Omental fat pad (tissue), 4 donors: ENCODE data around the gene TBC1D13. TPM values are rescaled to one million over a fixed set of nuclear protein-coding genes. Genes with fewer than 3 reads are reported as not detected.

Experiments used
- ATAC-seq: fragments of 150-250 bp; one replicate; pipeline ENCODE4 v1.9.1; 2016; ENCODE audit warnings: mild to moderate bottlenecking, moderate library complexity; ENCODE audit not compliant: low FRiP score
- DNase-seq: peaks from one replicate; pipeline ENCODE4 v3.0.0-alpha.2; 2019; ENCODE audit warnings: low spot score
- total RNA-seq, 4 donors: library from RNA; depleted of rRNA; stranded (reverse); fragments of >200 nt; gene quantifications; one replicate each; pipeline ENCODE4 v1.1.0, GENCODE V29; 2016
- TF ChIP-seq, protein P1 (sequence below), 3 donors: fragments of 450-650 bp; IDR thresholded peaks; one replicate each; pipeline ENCODE4 v1.5.1; 2016 to 2017; ENCODE audit warnings: antibody characterized with exemption in 3 of 3, mild to moderate bottlenecking in 3 of 3, moderate library complexity in 2 of 3

The TBC1D13 gene, protein sequence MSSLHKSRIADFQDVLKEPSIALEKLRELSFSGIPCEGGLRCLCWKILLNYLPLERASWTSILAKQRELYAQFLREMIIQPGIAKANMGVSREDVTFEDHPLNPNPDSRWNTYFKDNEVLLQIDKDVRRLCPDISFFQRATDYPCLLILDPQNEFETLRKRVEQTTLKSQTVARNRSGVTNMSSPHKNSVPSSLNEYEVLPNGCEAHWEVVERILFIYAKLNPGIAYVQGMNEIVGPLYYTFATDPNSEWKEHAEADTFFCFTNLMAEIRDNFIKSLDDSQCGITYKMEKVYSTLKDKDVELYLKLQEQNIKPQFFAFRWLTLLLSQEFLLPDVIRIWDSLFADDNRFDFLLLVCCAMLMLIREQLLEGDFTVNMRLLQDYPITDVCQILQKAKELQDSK
- 10 to 100 TPM; 12.1 to 21.4 (median 14.9) TPM for total RNA-seq

DNA sequence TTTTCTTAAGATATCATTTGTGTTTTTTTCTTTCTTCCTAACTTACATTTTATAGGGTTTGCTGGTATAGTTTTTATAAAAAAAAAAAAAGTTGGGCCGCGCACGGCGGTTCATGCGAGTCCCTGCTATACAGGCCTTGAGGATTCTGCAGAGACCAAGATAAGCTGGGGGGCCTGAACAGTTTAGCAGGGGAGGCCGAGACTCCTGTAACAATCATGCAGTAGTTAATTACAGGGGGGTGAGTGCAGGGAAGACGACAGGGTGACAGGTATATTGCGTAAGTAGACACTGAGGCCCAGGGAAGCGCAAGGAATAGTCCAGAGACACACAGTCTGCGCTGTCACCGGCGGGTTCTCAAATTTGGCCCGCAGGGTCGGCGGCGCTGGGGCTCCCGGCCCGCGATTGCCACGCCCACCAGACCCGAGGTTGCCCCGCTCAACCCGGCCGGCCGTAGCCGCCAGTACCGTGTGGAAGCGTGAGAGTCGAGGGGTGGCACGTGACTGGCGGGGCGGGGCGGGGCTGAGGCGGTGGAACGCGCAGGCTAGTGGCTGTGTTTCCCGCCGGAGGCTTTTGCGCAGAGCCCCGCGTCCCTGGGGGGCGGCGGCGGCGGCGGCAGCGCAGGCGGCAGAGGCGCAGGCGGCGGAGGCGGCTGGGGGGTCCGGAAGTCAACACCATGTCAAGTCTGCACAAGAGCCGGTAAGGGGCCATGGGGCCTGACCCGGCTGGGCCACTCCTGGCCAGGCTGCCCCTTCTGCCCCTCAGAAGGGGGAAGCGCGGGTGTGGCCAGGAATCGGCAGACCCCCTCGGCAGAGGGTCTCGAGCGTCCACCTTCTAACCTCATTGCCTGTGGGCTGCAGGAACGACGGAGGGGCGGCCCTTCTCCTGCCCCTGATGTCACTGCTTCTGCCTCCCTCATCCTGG lies at the start of gene TBC1D13:
TSS of gene TBC1D13 (plus strand) at position 573 of the 921 bp plus-strand sequence. CDS start at position 674, 101 bp downstream.
- peak; percentile 99 for ATAC-seq
- TF ChIP-seq, protein P1, sequence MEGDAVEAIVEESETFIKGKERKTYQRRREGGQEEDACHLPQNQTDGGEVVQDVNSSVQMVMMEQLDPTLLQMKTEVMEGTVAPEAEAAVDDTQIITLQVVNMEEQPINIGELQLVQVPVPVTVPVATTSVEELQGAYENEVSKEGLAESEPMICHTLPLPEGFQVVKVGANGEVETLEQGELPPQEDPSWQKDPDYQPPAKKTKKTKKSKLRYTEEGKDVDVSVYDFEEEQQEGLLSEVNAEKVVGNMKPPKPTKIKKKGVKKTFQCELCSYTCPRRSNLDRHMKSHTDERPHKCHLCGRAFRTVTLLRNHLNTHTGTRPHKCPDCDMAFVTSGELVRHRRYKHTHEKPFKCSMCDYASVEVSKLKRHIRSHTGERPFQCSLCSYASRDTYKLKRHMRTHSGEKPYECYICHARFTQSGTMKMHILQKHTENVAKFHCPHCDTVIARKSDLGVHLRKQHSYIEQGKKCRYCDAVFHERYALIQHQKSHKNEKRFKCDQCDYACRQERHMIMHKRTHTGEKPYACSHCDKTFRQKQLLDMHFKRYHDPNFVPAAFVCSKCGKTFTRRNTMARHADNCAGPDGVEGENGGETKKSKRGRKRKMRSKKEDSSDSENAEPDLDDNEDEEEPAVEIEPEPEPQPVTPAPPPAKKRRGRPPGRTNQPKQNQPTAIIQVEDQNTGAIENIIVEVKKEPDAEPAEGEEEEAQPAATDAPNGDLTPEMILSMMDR (IDR thresholded peaks at IDR 0.05): no peak
- peak; percentile 70 for DNase-seq

DNA sequence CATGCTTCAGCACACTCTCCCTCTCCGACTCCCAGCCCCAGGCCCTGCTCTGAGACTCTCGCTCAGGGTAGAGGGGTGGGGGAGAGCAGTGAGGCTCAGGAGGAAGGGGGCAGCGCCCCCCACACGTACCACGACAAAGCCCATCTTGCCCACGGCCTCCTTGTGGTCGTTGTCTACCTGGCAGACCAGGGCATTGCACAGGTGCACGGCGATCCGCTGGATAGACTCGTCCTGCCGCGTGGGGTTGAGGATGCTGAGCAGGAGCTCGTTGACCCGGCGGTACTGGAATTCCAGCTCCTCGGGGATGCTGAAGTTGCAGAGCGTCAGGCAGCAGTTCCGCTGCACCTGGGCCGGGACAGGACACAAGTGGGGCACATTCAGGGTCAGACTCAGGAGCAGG lies 44.7 kb upstream of the TBC1D13 start:
- TF ChIP-seq, protein P1 (IDR thresholded peaks at IDR 0.05): no peak
- DNase-seq (no peak), ATAC-seq (no peak)

DNA sequence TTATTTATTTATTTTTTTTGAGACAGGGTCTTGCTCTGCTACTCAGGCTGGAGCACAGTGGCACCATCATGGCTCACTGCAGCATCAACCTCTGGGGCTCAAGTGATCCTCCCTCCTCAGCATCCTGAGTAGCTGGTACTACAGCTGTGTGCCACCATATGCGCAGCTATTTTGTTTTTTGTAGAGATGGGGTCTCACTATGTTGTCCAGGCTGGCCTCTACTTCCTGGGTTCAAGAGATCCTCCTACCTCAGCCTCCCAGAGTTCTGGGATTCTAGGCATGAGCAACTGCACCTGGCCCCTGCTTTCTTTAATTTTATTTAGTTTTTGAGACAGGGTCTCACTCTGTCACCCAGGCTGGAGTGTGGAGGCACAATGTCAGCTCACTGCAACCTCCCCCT lies 43.6 kb upstream of the TBC1D13 start:
- ATAC-seq (no peak), DNase-seq (no peak)
- TF ChIP-seq, protein P1 (IDR thresholded peaks at IDR 0.05): no peak

DNA sequence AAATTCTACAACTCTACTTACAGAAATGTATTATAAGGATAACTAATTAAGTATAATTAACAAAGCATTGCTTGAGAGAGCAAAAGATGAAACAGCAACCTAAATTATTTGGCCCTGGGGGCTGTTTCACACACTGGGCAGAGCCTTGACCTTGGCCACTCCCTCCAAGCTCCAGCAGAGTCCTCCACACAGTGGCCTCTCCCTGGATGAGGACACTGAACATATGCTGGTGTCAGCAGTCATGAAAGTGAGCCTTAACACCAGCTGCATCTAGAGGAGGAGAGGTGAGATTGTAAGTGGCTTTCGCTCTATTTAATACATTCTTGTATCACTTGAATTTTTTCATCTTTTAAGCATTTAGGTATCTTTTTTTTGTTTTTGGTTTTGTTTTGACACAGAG lies 39.8 kb upstream of the TBC1D13 start:
- TF ChIP-seq, protein P1 (IDR thresholded peaks at IDR 0.05): no peak
- no peak for ATAC-seq
- DNase-seq: no peak

DNA sequence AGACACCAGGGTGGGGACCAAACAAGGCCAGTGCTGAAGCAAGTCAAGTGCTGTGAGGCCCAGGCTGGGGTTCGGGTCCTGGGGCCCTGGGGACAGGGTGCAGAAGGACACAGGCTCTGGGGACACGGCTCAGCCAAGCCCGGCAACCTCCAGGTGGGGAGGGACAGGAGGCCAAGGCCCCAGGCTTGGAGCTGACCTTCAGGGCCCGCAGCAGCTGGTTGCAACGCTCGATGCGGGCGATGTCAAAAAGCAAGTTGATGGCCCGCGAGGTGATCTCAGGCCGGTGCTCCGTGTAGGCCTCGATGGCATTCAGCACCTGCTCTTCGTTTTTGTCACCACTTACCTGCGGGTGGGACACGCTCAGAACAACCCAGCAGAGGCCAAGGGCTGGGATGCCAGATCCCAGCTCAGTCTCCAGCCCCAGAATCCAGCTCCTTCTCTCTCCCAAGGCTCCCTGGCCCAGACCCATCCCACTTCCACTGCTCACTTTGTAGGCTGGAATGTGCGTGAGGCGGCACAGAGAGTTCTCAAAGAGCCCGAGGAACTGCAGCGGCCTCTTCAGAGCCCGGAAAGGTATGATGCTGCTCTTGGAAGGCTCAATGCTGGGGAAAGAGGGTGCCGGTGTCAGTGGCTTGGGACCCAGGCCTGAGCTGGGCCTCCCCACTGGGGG lies 36.0 kb upstream of the TBC1D13 start:
- ATAC-seq (no peak), DNase-seq (no peak)
- TF ChIP-seq, protein P1 (IDR thresholded peaks at IDR 0.05): no peak

DNA sequence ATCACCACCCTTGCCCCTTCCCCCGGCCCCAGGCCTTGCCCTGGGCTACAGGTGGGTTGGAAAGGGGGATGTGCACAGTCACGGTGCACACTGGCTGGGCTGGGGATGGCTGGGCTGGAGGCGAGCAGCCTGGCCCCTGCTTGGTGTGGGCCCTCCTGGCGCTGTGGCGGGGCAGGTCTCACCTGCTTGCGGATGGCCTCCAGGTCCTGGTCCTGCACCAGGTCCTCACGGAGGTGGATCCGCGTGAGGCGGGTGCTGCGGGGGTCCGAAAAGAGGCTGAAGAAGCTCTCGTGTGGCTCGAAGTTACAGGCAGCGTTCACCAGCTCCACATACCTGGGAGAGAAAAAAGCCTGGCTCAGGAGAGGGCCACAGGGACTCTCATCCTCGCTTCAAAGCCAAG lies 33.4 kb upstream of the TBC1D13 start:
- TF ChIP-seq, protein P1 (IDR thresholded peaks at IDR 0.05): no peak
- ATAC-seq (no peak), DNase-seq (no peak)
